ENCODE results near the gene PALD1.

- no peak for TF ChIP-seq JUND (IDR thresholded peaks at IDR 0.05)
- no peak for TF ChIP-seq CTCF (IDR thresholded peaks at IDR 0.05)
- no peak for TF ChIP-seq POLR2AphosphoS5 (IDR thresholded peaks at IDR 0.05; ENCODE audit: low read depth, low read length)
- no peak for TF ChIP-seq TAF1 (IDR thresholded peaks at IDR 0.05; ENCODE audit: borderline replicate concordance, low read depth, low read length)
- no peak for TF ChIP-seq EP300 (IDR thresholded peaks at IDR 0.05; ENCODE audit: borderline replicate concordance in 1 of 2, low read depth in 1 of 2, low read length in 1 of 2)
- TF ChIP-seq ZBTB33 (IDR thresholded peaks at IDR 0.05; ENCODE audit: borderline replicate concordance, low read depth): no peak
- no peak for TF ChIP-seq RXRA (IDR thresholded peaks at IDR 0.05; ENCODE audit: borderline replicate concordance, low read depth)
- TF ChIP-seq SIN3A (IDR thresholded peaks at IDR 0.05; ENCODE audit: borderline replicate concordance, low read depth, low read length): no peak
- TF ChIP-seq SMC3 (IDR thresholded peaks at IDR 0.05; ENCODE audit: low read depth, low read length): no peak
Measured at GRCh38 chr10:70535451-70535850, 56.9 kb downstream of the PALD1 start.

Data from SK-N-SH (cell line).